ENCODE results near the gene PPIL6.

DNA sequence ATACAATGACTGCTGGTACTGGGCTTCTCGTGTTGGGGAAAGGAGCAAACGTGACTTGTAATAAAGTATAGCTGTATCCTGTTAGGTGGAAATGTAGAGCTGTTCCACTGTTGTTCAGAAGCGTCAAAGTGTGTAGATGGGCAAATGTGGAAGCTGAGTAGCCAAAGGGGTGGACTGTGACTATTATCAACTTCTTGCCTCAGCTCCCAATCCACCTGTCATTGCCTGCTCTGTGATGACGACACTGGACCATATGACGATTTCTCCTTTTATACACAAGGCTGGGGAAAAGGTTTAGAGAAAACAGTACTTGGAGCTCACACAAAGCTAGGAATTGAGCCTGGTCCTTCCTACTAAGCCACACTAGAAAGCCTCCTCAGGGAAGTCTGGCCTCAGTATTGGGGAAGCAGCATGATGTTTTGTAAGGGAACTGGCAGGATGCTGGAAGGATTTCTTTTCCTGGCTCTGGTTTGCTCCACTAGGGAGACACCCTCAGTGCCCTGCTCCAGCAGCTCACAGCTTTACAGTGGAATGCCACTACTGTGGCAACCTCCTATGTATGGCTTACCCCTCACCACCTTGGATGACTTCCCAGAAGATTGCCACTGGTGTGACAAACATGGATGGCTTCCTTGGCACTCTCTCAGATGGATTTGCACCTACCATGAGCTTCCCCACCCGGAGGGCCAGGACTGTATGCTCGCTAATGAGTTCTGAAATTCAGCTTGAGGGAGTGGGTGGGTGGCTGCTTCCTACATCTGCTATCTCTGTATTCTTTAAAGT, 78.1 kb downstream of the PPIL6 start:
- TF ChIP-seq, protein P1, sequence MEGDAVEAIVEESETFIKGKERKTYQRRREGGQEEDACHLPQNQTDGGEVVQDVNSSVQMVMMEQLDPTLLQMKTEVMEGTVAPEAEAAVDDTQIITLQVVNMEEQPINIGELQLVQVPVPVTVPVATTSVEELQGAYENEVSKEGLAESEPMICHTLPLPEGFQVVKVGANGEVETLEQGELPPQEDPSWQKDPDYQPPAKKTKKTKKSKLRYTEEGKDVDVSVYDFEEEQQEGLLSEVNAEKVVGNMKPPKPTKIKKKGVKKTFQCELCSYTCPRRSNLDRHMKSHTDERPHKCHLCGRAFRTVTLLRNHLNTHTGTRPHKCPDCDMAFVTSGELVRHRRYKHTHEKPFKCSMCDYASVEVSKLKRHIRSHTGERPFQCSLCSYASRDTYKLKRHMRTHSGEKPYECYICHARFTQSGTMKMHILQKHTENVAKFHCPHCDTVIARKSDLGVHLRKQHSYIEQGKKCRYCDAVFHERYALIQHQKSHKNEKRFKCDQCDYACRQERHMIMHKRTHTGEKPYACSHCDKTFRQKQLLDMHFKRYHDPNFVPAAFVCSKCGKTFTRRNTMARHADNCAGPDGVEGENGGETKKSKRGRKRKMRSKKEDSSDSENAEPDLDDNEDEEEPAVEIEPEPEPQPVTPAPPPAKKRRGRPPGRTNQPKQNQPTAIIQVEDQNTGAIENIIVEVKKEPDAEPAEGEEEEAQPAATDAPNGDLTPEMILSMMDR (IDR thresholded peaks at IDR 0.05): no peak
- no peak for TF ChIP-seq POLR2A (IDR thresholded peaks at IDR 0.05)

Data from gastroesophageal sphincter (tissue), 3 donors.